IPS-18a (cell line): ENCODE results near the gene GUCA1A.

Experiments
- H3K27ac ChIP-seq: one replicate; pipeline ENCODE4 v1.5.1; 2013; ENCODE audit warnings: low read length
- H3K27me3 ChIP-seq: one replicate; pipeline ENCODE4 v1.6.1; 2013; ENCODE audit warnings: mild to moderate bottlenecking, low read length; ENCODE audit not compliant: control insufficient read depth, insufficient read depth
- H3K36me3 ChIP-seq: one replicate; pipeline ENCODE4 v1.6.1; 2013; ENCODE audit warnings: low read depth, low read length; ENCODE audit not compliant: control insufficient read depth
- H3K4me1 ChIP-seq: one replicate; pipeline ENCODE4 v1.6.1; 2013; ENCODE audit warnings: low read depth, low read length; ENCODE audit not compliant: control insufficient read depth
- H3K4me3 ChIP-seq: one replicate; pipeline ENCODE4 v1.5.1; 2013; ENCODE audit warnings: low read length
- H3K9ac ChIP-seq: one replicate; pipeline ENCODE4 v1.6.1; 2013; ENCODE audit warnings: mild to moderate bottlenecking, low read length, moderate library complexity
- H3K9me3 ChIP-seq: one replicate; pipeline ENCODE4 v1.6.1; 2013; ENCODE audit warnings: low read depth, low read length; ENCODE audit not compliant: control insufficient read depth

The GUCA1A gene

DNA sequence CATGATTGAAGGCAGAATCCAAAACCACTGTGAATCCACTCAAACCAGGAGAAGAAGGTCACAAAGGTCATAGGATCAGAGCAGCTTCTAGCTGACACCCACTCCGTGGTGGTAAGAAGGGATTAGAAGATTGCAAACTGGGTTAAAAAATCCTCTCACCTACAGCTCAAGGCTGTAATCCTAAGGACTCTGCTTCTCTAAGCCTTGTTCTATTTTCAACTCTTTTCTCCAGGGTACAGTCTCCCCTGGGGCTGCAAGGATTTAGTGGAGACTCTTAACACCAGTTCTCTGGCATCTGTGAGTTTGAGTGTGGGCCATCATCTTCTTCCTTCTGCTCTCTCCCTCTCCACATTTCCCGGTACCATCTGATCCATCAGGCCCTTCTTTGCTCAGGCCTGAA, at the start of gene GUCA1A:
TSS of gene GUCA1A (plus strand) at position 264 of the 400 bp plus-strand sequence. CDS start 250 bp downstream, outside the sequence.
- Histone ChIP-seq H3K9me3 (no peaks in the 10 kb centered on the region), H3K27ac (no peak within 1 kb of the TSS), H3K36me3 (no peaks in the 10 kb centered on the region), H3K4me3 (no peak within 1 kb of the TSS), H3K9ac (no peak within 1 kb of the TSS), H3K27me3 (no peaks in the 10 kb centered on the region), H3K4me1 (peaks cover 16% of the 10 kb centered on the region)

DNA sequence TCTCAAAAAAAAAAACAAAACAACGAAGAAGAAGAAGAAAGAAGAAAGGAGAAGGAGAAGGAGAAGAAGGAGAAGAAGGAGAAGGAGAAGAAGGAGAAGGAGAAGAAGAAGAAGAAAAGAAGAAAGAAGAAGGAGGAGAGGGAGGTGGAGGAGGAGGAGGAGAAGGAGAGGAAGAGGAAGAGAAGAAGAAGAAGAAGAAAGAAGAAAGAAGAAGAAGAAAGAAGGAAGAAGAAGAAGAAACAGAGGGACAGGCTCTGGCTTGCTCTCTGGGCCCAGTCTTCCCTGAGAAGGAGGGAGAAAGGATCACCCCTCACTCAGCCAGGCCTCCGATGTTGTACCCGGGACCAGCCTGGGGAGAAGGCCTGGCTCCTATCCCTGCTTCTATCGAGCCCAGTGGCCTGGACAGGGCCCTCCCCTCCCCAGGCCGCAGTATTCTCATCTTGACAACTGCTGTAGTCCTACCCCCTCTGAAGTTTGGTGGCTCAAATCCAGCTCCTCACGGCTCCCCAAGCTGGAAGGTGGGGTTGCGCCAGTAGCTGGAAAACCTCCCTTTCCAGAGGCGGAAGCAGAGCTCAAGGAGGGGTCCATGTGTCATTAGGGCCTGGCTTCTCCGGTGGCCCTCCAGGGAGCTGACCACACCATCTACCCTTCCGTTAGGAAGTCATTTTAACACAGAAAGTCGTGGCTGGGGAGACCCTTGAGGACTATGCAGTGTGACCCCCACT, 49.6 kb upstream of the GUCA1A start:
- Histone ChIP-seq H3K36me3 (peaks cover 44% of the 10 kb centered on the region), H3K9ac (no peak overlapping the region), H3K27ac (no peak overlapping the region), H3K4me1 (no peaks in the 10 kb centered on the region), H3K4me3 (no peak overlapping the region), H3K27me3 (no peaks in the 10 kb centered on the region), H3K9me3 (no peaks in the 10 kb centered on the region)

DNA sequence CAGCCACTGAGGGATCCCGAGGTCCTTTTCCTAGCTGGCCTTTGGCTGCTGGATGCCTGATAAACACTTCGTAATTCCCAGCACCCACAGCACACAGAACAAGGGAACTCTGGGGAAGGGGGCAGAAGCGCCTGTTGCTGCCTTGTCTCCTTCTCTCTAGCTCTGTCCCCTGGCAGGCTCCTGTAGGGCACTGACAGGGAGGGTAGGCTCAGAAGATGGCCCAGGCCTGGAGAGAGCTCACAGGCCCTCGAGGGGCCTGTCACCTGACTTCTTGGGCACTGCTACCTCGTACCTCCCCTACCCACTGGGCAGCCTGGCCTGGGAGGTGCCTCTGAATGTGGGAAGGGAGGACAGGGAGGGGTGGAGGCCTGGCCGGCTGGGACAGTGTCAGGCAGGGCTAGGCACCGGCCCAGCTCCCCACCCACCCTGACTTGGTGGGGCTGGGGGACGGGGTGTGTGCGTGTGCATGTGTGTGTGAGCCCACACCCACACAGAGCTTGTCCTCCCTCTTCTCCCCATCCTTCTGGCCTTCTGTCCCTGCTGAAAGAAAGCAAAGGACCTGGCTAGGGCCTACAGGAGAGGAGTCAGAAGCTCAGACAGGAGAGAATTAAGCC, 48.8 kb upstream of the GUCA1A start:
- no peaks in the 10 kb centered on the region for H3K27me3 ChIP-seq
- no peak overlapping the region for H3K4me3 ChIP-seq
- H3K9me3 ChIP-seq = no peaks in the 10 kb centered on the region
- H3K9ac ChIP-seq = no peak overlapping the region
- H3K4me1 ChIP-seq = no peaks in the 10 kb centered on the region
- no peak overlapping the region for H3K27ac ChIP-seq
- H3K36me3 ChIP-seq = peaks cover 50% of the 10 kb centered on the region

DNA sequence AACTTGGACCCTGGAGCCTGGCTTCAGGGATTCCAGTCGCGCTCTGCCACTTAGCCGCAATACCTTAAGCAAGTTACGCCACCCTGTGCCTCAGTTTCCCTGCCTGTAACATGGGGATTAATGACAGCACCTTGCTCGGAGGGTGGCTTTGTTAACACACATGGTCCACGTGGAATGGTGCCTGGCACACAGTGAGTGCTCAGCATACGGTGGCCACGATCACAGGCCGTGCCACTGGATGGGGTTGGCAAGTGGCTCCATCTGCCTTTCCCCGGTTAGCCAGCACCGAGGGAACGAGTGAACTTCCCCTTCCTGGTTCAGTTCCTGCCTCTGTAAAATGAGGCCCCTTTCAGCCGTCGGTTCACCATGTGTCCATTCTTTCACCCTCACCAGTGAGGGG, 47.9 kb upstream of the GUCA1A start:
- Histone ChIP-seq H3K9me3 (no peaks in the 10 kb centered on the region), H3K27me3 (no peaks in the 10 kb centered on the region), H3K9ac (no peak overlapping the region), H3K4me3 (no peak overlapping the region), H3K27ac (no peak overlapping the region), H3K36me3 (peaks cover 53% of the 10 kb centered on the region), H3K4me1 (no peaks in the 10 kb centered on the region)

DNA sequence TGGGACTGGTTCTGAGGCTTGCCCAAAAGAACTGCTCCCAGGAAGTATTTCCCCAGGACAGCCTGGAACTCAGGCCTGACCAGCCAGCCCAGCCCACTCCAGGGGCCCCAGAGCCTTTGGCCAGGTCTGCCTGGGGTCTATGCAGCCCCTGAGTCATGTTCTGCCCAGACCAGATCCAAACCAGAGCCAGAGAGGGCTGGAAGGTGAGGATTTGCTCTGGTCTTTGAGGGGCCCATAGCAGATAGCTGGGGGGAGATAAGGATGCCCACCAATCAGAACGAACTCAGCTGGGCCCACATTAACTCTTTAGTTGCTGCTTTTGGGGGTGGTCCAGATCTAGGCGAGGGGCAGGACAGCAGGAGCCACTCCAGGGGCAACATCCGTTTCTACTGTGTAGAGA, 47.5 kb upstream of the GUCA1A start:
- no peaks in the 10 kb centered on the region for H3K9me3 ChIP-seq
- H3K36me3 ChIP-seq = peaks cover 53% of the 10 kb centered on the region
- H3K27me3 ChIP-seq = no peaks in the 10 kb centered on the region
- no peaks in the 10 kb centered on the region for H3K4me1 ChIP-seq
- no peak overlapping the region for H3K9ac ChIP-seq
- H3K4me3 ChIP-seq = no peak overlapping the region
- no peak overlapping the region for H3K27ac ChIP-seq

DNA sequence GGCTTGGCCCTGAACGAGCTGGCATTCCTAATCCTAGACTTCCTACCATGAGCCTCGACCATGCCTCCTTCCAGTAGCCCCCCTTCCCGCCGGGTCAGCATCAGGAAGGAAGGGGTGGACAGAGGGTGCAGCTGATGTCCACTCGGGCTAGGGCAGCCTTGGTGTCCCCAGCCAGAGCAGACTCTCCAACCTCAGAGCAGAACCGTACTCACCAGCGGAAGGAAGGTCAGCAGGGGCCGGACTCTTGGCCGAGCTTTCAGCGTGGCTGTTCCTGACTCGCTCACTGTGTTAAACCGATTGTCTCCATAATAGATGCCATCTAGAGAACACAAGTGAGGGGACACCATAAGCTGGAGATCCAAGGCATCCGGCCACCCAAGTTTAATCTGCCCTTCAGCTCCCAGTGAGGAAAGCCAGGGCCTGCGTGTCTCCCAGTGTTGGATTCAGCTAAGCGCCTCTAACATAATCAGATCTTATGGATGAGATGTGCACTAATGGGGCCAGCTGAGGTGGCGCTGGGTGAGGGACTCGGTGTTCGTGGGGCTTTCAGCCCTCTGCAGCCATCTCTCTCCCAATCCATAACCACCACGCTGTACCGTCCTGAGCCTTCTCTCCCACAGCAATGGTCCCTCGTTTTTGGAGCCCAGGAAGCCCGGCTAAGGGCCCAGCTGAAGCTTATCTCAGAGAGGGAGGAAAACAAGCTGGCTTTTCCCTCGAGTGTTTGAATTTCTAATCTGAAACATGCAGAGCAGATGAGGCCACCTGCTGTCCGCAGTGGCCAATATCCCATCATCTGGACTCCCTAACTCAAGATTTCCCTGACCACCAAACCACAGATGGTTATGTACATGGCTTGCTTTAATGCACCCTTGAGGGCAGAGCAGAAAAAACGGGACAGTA, 44.5 kb upstream of the GUCA1A start:
- Histone ChIP-seq H3K9me3 (no peaks in the 10 kb centered on the region), H3K4me1 (peaks cover 7% of the 10 kb centered on the region), H3K36me3 (peaks cover 52% of the 10 kb centered on the region), H3K27me3 (no peaks in the 10 kb centered on the region), H3K4me3 (no peak overlapping the region), H3K9ac (no peak overlapping the region), H3K27ac (no peak overlapping the region)

DNA sequence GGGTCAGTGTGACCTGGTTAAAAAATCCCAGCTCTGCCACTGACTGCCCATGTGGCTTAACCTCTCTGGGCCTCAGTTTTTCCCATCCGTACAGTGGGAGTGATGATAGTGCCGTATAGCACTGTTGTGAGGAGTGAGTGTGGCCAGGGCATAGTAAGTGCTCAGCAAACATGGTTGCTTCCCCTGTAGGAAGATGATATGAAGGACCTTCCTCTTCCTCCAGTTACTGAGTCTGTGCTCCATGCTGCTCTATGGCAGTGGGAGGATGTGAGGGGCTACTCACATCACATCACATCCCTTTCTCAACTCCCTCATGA, 43.8 kb upstream of the GUCA1A start:
- Histone ChIP-seq H3K27ac (no peak overlapping the region), H3K9ac (no peak overlapping the region), H3K9me3 (no peaks in the 10 kb centered on the region), H3K27me3 (no peaks in the 10 kb centered on the region), H3K36me3 (peaks cover 49% of the 10 kb centered on the region), H3K4me3 (no peak overlapping the region), H3K4me1 (peaks cover 11% of the 10 kb centered on the region)

DNA sequence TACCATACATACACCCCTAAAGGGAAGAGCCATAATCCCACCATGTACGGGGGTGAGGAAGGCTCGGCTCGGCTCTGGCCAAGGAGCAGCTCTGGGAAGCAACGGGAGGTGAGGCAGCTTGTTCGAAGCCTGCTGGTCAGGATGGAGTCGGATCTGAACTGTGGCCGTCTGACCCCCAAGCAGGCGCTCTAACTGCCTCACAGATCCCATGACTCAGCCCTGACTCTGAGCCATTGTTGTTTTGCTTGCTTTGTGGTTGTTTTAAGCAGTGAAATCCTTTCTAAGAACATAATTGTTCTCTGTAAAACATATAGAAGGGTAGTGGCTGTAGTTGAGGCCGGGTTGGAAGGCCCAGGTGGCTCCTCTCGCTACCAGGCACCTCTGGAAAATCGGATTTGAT, 41.6 kb upstream of the GUCA1A start:
- Histone ChIP-seq H3K4me3 (no peak overlapping the region), H3K9ac (no peak overlapping the region), H3K36me3 (peaks cover 29% of the 10 kb centered on the region), H3K27ac (no peak overlapping the region), H3K27me3 (no peaks in the 10 kb centered on the region), H3K4me1 (peaks cover 21% of the 10 kb centered on the region), H3K9me3 (no peaks in the 10 kb centered on the region)

DNA sequence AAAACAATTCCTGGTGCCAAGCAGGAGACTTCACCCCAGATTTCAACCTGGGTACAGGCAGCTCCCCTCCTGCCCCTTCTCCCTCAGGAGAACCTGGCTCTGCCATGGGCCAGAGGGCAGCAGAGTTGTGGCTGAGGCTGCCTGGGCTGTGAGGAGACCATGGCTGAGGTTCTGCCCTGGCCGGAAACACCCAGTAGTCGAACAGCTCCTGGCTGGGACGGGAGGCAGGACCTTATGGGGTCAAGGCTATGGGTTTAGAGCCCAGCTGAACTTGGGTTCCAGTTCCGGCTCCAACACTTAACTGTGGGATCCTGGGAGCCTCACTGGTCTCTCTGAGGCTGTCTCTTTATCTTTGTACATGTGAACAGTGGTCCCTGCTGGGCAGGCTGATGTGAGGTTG, 39.2 kb upstream of the GUCA1A start:
- H3K27me3 ChIP-seq = no peaks in the 10 kb centered on the region
- H3K9ac ChIP-seq = no peak overlapping the region
- H3K4me1 ChIP-seq = peaks cover 41% of the 10 kb centered on the region
- no peaks in the 10 kb centered on the region for H3K9me3 ChIP-seq
- H3K27ac ChIP-seq = no peak overlapping the region
- peaks cover 8% of the 10 kb centered on the region for H3K36me3 ChIP-seq
- H3K4me3 ChIP-seq = no peak overlapping the region

DNA sequence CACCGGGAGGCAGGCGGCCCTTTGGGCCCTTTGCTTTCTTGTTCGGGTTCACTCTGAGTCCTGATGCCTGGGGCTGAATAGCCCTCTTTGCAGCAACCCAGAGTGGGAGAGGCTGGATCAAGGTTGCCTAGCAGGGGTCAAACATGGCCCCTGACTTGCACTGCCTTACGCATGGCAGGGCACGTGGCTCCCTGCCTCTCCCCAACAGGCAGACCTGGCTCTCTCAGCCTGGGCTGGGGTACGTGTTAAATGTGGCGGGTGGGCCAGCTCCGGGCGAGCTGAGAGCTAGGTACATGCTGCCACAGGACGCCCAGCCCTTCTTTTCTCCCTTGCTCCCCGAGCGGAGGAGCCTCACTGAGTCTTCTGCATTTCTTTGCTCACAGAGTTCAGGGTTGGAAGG, 38.0 kb upstream of the GUCA1A start:
- Histone ChIP-seq H3K27ac (no peak overlapping the region), H3K9ac (no peak overlapping the region), H3K9me3 (no peaks in the 10 kb centered on the region), H3K27me3 (no peaks in the 10 kb centered on the region), H3K36me3 (peaks cover 3% of the 10 kb centered on the region), H3K4me1 (peaks cover 53% of the 10 kb centered on the region), H3K4me3 (no peak overlapping the region)

DNA sequence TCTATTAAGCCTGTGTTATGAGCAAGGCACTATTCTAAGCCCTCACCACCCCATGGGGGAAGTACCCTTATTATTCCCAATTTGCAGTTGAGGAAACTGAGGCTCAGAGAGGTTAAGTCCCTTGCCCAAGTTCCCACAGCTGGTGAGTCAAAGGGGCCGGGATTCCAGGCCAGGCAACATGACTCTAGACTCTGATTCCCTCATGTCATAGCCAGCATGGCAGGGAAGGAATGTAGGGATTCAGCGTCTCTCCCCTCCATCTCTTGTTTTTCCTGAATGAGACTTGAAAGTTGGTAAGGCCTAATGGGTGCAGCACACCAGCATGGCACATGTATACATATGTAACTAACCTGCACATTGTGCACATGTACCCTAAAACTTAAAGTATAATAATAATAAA, 37.4 kb upstream of the GUCA1A start:
- Histone ChIP-seq H3K9ac (no peak overlapping the region), H3K4me1 (peaks cover 57% of the 10 kb centered on the region), H3K27ac (no peak overlapping the region), H3K36me3 (peaks cover 3% of the 10 kb centered on the region), H3K27me3 (no peaks in the 10 kb centered on the region), H3K9me3 (no peaks in the 10 kb centered on the region), H3K4me3 (no peak overlapping the region)
